ENCODE measurements around the gene TMEM141.

TMEM141 gene
- 2.4 reads per million, percentile 7 among the genes with 10 or more reads in this experiment for total RNA-seq

- DNase-seq = peak; percentile 98
These were observed at the start of gene TMEM141 for GRCh38 chr9:136790640-136791515. TSS of gene TMEM141 (plus strand) at chr9:136791344. CDS start at chr9:136791371, 27 bp downstream.

DNA sequence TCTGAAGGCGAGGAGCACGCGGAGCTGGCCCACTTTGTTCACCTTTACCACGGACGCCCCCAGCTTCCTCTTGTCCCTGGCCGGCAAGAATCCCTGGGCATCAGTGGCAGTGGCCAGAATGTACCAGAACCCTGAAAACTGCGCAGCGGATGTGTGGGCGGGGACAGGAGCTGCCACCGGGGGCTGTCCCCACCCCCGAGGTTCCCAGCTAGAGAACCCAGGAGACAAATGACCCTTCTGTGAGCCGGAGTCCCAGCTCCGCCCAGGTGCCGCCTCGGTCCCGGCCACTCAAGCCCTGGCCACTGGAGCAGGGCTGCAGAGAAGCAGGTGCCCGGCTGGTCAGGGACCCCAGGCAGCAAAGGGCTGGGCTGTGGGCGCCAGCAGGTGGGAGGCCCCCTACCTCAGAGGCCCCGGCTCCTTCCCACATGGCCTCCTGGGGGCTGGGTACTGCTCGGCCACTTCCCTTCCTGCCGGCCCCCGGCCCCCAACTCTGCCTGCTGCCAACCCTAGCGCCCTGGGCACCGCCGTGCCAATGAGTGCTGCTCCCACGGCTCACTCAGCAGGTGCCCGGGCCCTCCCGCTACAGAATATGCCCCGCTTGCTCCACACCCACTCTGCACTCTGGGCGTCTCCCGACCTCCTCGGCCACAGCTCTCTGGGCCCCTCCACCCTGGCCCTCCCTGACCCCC lies 49.1 kb upstream of the TMEM141 start:
- no peak for DNase-seq

DNA sequence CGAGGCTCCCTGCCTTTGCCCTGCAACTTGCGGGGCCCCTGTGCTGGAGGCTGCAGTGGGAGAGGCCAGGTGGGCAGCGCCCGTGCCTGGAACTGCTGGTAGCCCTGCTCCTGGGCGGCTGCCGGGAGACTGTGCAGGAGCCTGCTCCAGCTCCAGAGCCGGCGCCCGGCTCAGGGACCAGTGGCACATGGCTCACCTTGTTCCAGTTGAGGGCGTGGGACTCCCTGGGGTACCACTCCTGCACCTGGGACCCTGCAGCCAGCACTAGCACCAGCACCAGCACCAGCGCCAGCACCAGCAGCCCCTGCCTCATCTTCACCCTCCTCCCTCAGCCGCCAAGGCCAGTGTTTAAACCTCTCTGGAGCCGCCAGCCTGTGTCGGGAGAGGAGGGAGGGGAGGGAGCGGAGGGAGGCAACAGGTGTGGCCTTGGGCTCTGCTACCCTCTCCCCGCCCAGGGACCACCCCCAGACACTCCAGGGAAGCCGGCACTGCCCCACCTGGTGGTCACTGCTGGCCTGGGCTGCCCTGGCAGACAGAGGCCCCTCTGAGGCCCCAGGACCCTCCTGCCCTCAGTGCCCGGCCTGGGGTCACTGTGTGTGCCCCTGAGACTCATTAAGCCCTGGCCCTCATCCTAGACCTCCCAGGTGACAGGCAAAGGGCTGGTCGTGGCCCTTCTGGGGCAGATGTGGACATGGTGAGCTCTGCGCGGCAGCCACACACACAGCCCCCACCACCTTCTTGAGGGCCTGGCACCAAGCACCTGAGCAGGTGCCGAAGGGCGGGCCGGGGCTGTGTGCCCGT lies 48.4 kb upstream of the TMEM141 start, which contains the start of gene LCN10:
LCN10 (minus strand) TSS at position 350 of the 801 bp plus-strand sequence; CDS start at position 313, 37 bp downstream.
- no peak for DNase-seq

GRCh38 chr9:136743639-136744211 lies 47.4 kb upstream of the TMEM141 start:
- no peak for DNase-seq

- no peak for DNase-seq
These were observed 46.4 kb upstream of the TMEM141 start for GRCh38 chr9:136744773-136745172.

- no peak for DNase-seq
These were observed 45.6 kb upstream of the TMEM141 start for GRCh38 chr9:136745389-136746154.

- no peak for DNase-seq
These were observed 45.0 kb upstream of the TMEM141 start for GRCh38 chr9:136746155-136746490.

- no peak for DNase-seq
These were observed 44.5 kb upstream of the TMEM141 start for GRCh38 chr9:136746621-136747020.

- no peak for DNase-seq
These were observed 43.7 kb upstream of the TMEM141 start for GRCh38 chr9:136747161-136748060.

DNA sequence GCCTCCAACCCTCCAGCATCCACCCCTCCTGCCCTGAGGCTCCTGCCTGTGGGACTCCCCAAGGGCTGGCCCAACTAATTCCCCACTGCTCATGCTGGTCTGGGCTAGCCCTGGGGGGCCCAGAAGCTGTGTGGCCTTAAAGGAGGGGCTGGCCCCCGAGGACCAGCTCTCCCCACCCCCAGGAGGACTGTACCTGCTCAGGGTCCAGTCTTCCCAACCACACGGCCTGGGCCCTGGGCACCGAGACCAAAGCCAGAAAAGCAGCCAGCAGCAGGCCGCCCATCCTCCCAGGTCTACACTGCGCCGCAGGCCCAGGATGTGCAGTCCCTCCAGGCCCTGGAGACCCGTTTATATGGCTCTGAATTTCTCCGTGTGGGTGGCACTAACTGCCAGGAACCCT lies 42.9 kb upstream of the TMEM141 start, which contains the start of gene LCN6:
LCN6 (minus strand) TSS at position 325 of the 400 bp plus-strand sequence; CDS start at position 283, 42 bp downstream.
- DNase-seq = no peak

DNA sequence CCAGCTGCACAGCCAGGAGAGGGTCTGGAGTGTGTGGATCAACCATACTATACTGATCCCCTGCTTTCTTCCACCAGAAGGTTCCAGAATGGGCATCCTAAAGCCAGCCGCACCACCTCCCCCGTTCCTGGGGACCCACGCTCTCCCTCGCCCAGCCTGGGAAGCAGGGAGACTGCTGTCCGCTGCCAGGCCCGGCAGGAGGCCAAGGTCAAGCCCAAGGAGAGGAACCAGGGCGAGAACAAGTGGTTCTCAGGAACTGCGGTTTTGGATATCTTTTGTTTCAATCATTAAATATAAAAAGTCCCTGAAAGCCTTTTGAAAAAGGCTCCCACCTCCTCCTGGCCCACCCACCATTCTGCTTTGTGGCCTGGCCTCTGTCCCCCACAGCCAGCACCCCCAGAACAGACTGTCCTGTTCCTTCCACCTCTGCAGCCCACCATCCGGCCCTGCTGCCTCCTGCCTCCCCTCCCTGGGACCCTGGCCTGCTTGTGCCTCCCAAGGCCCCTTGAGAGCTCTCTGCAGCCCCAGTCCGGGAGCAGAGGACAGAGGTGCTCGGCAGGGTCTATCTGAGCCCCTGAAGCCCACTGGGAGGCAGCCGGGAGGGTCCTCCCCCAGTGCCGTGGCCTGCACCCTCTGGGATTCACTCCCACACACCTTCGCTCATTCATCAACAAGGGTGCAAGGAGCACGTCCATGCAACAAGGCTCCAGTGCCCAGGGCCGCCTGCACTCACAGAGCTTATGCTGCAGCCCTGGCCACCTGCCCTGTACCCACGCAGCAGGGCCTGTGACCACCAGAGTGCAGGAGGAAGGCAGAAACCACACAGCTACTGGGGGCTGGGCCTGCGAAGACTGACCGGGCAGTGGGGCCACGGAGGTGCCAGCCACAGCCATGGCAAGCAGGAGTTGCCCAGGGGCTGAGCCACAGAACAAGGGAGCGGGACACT lies 42.2 kb upstream of the TMEM141 start:
- DNase-seq = no peak

DNA sequence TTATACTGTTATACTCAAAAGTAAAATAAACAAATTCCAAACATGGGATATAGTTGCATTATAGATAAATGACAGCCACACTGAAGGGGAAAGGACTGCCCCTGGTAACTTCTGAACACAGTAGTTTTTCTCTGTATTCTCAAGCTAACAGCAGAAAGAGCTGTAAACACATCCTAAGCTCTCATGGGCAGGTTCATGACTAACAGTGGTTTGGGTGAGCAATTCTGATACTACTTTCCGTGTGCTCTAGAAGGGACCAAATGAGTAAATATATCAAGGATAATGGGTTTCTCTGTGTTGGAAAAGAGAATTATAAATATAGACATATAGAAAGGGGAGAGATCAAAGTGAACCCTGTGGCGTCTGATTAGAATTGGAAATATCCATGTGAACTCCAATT lies 40.6 kb upstream of the TMEM141 start:
- DNase-seq = no peak

DNA sequence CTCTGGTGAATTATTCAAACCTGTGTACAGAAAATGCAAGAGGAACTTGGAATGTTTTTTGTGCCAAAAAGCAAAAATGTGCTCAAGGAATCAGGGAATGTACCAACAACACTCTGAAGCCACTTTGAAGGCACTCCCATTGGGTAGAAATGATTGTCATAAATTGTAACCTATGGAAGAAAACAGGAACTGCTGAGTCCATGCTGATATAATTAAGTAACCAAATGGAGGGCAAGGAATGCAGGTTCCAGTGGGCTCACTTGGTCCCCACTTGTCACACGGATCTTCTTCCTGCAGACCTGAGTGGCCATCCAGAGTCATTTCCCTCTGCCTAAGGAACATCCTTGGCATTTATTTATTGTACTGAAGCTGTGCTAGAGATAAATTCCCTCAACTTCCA lies 39.9 kb upstream of the TMEM141 start:
- DNase-seq = no peak

DNA sequence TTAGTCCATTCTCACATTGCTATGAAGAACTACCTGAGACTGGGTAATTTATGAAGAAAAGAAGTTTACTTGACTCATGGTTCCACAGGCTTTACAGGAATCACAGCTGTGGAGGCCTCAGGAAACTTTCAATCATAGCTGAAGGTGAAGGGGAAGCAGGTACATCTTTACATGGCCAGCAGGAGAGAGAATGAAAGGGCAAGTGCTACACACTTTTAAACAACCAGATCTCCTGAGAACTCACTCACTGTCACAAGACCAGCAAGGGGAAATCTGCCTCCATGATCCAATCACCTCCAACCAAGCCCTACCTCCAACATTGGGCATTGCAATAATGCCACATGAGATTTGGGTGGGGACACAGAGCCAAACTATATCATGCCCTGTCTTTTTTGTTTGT lies 39.3 kb upstream of the TMEM141 start:
- no peak for DNase-seq

GRCh38 chr9:136753371-136754058 lies 37.6 kb upstream of the TMEM141 start:
- no peak for DNase-seq

- no peak for DNase-seq
These were observed 37.0 kb upstream of the TMEM141 start for GRCh38 chr9:136754059-136754572.

- DNase-seq = no peak
These were observed 36.4 kb upstream of the TMEM141 start for GRCh38 chr9:136754626-136755301.
